SK-N-MC (cell line): ENCODE measurements around the gene MRPL9.

Experiments
- EZH2 ChIP-seq: fragments of 200-600 bp; sonication (generic); IDR thresholded peaks from one replicate; pipeline ENCODE4 v1.6.1; 2017; ENCODE audit warnings: antibody characterized with exemption
- POLR2AphosphoS5 ChIP-seq: IDR thresholded peaks from 2 replicates; pipeline ENCODE4 v1.6.1; 2012; ENCODE audit warnings: mild to moderate bottlenecking, low read depth, low read length, borderline replicate concordance

- TF ChIP-seq EZH2 (no peak), POLR2AphosphoS5 (no peak)
These were observed 45.3 kb downstream of the MRPL9 start for GRCh38 chr1:151718011-151718431.
